ENCODE measurements around the gene ITPKC.

The ITPKC gene

GRCh38 chr19:40685563-40685962 lies 31.3 kb upstream of the ITPKC start:
- Histone ChIP-seq H3K27me3 (ENCODE audit: insufficient read depth, insufficient read length) (no peaks in the 10 kb centered on the region), H3K4me3 (ENCODE audit: insufficient read length, low read depth) (no peak overlapping the region), H3K9ac (ENCODE audit: insufficient read length, low read depth) (peak overlapping the region; percentile 21), H3K9me3 (ENCODE audit: insufficient read depth, low read length) (no peaks in the 10 kb centered on the region), H3K36me3 (ENCODE audit: insufficient read depth, insufficient read length, low read length) (peaks cover 47% of the 10 kb centered on the region), H3K4me1 (ENCODE audit: insufficient read depth, insufficient read length) (peaks cover 9% of the 10 kb centered on the region)
- DNase-seq (ENCODE audit: low read depth, low spot score) = no peak
- TF ChIP-seq ZNF274 (IDR thresholded peaks at IDR 0.05; ENCODE audit: low read depth, low read length) (no peak), SUZ12 (IDR thresholded peaks at IDR 0.05; ENCODE audit: extremely low read depth, insufficient read depth, insufficient read length) (no peak), YY1 (IDR thresholded peaks at IDR 0.05; ENCODE audit: insufficient read depth, insufficient read length) (no peak)

GRCh38 chr19:40686882-40687524 lies 29.9 kb upstream of the ITPKC start:
- no peaks in the 10 kb centered on the region for H3K27me3 ChIP-seq (ENCODE audit: insufficient read depth, insufficient read length)
- H3K9me3 ChIP-seq (ENCODE audit: insufficient read depth, low read length) = no peaks in the 10 kb centered on the region
- peaks cover 42% of the 10 kb centered on the region for H3K36me3 ChIP-seq (ENCODE audit: insufficient read depth, insufficient read length, low read length)
- DNase-seq (ENCODE audit: low read depth, low spot score) = no peak
- no peak for TF ChIP-seq YY1 (IDR thresholded peaks at IDR 0.05; ENCODE audit: insufficient read depth, insufficient read length)
- TF ChIP-seq SUZ12 (IDR thresholded peaks at IDR 0.05; ENCODE audit: extremely low read depth, insufficient read depth, insufficient read length) = no peak
- no peak for TF ChIP-seq ZNF274 (IDR thresholded peaks at IDR 0.05; ENCODE audit: low read depth, low read length)
- no peak overlapping the region for H3K4me3 ChIP-seq (ENCODE audit: insufficient read length, low read depth)
- H3K9ac ChIP-seq (ENCODE audit: insufficient read length, low read depth) = no peak overlapping the region
- H3K4me1 ChIP-seq (ENCODE audit: insufficient read depth, insufficient read length) = peaks cover 15% of the 10 kb centered on the region

- H3K4me1 ChIP-seq (ENCODE audit: insufficient read depth, insufficient read length) = peaks cover 21% of the 10 kb centered on the region
- no peak overlapping the region for H3K9ac ChIP-seq (ENCODE audit: insufficient read length, low read depth)
- H3K27me3 ChIP-seq (ENCODE audit: insufficient read depth, insufficient read length) = no peaks in the 10 kb centered on the region
- TF ChIP-seq YY1 (IDR thresholded peaks at IDR 0.05; ENCODE audit: insufficient read depth, insufficient read length) (no peak), SUZ12 (IDR thresholded peaks at IDR 0.05; ENCODE audit: extremely low read depth, insufficient read depth, insufficient read length) (no peak), ZNF274 (IDR thresholded peaks at IDR 0.05; ENCODE audit: low read depth, low read length) (no peak)
- DNase-seq (ENCODE audit: low read depth, low spot score) = no peak
- peaks cover 39% of the 10 kb centered on the region for H3K36me3 ChIP-seq (ENCODE audit: insufficient read depth, insufficient read length, low read length)
- no peak overlapping the region for H3K4me3 ChIP-seq (ENCODE audit: insufficient read length, low read depth)
- H3K9me3 ChIP-seq (ENCODE audit: insufficient read depth, low read length) = no peaks in the 10 kb centered on the region
Measured at GRCh38 chr19:40687525-40688016, 29.3 kb upstream of the ITPKC start.

GRCh38 chr19:40688309-40688708 lies 28.6 kb upstream of the ITPKC start:
- Histone ChIP-seq H3K27me3 (ENCODE audit: insufficient read depth, insufficient read length) (no peaks in the 10 kb centered on the region), H3K36me3 (ENCODE audit: insufficient read depth, insufficient read length, low read length) (peaks cover 39% of the 10 kb centered on the region), H3K4me3 (ENCODE audit: insufficient read length, low read depth) (no peak overlapping the region), H3K4me1 (ENCODE audit: insufficient read depth, insufficient read length) (peaks cover 21% of the 10 kb centered on the region), H3K9me3 (ENCODE audit: insufficient read depth, low read length) (no peaks in the 10 kb centered on the region), H3K9ac (ENCODE audit: insufficient read length, low read depth) (no peak overlapping the region)
- DNase-seq (ENCODE audit: low read depth, low spot score) = no peak
- no peak for TF ChIP-seq ZNF274 (IDR thresholded peaks at IDR 0.05; ENCODE audit: low read depth, low read length)
- no peak for TF ChIP-seq YY1 (IDR thresholded peaks at IDR 0.05; ENCODE audit: insufficient read depth, insufficient read length)
- no peak for TF ChIP-seq SUZ12 (IDR thresholded peaks at IDR 0.05; ENCODE audit: extremely low read depth, insufficient read depth, insufficient read length)

- no peak for DNase-seq (ENCODE audit: low read depth, low spot score)
- TF ChIP-seq ZNF274 (IDR thresholded peaks at IDR 0.05; ENCODE audit: low read depth, low read length) (no peak), SUZ12 (IDR thresholded peaks at IDR 0.05; ENCODE audit: extremely low read depth, insufficient read depth, insufficient read length) (no peak), YY1 (IDR thresholded peaks at IDR 0.05; ENCODE audit: insufficient read depth, insufficient read length) (no peak)
- peak overlapping the region; percentile 87 for H3K9ac ChIP-seq (ENCODE audit: insufficient read length, low read depth)
- H3K9me3 ChIP-seq (ENCODE audit: insufficient read depth, low read length) = no peaks in the 10 kb centered on the region
- H3K36me3 ChIP-seq (ENCODE audit: insufficient read depth, insufficient read length, low read length) = peaks cover 40% of the 10 kb centered on the region
- H3K27me3 ChIP-seq (ENCODE audit: insufficient read depth, insufficient read length) = no peaks in the 10 kb centered on the region
- peak overlapping the region; percentile 66 for H3K4me3 ChIP-seq (ENCODE audit: insufficient read length, low read depth)
- peaks cover 21% of the 10 kb centered on the region for H3K4me1 ChIP-seq (ENCODE audit: insufficient read depth, insufficient read length)
Measured at GRCh38 chr19:40688987-40689338, 27.9 kb upstream of the ITPKC start.

GRCh38 chr19:40689339-40690049 lies 27.4 kb upstream of the ITPKC start:
- Histone ChIP-seq H3K4me3 (ENCODE audit: insufficient read length, low read depth) (peak overlapping the region; percentile 66), H3K27me3 (ENCODE audit: insufficient read depth, insufficient read length) (no peaks in the 10 kb centered on the region), H3K36me3 (ENCODE audit: insufficient read depth, insufficient read length, low read length) (peaks cover 41% of the 10 kb centered on the region), H3K4me1 (ENCODE audit: insufficient read depth, insufficient read length) (peaks cover 21% of the 10 kb centered on the region), H3K9me3 (ENCODE audit: insufficient read depth, low read length) (no peaks in the 10 kb centered on the region), H3K9ac (ENCODE audit: insufficient read length, low read depth) (peak overlapping the region; percentile 87)
- TF ChIP-seq ZNF274 (IDR thresholded peaks at IDR 0.05; ENCODE audit: low read depth, low read length) (no peak), YY1 (IDR thresholded peaks at IDR 0.05; ENCODE audit: insufficient read depth, insufficient read length) (no peak), SUZ12 (IDR thresholded peaks at IDR 0.05; ENCODE audit: extremely low read depth, insufficient read depth, insufficient read length) (no peak)
- no peak for DNase-seq (ENCODE audit: low read depth, low spot score)

- Histone ChIP-seq H3K4me1 (ENCODE audit: insufficient read depth, insufficient read length) (peaks cover 21% of the 10 kb centered on the region), H3K9ac (ENCODE audit: insufficient read length, low read depth) (peak within 1 kb of the TSS; percentile 87), H3K9me3 (ENCODE audit: insufficient read depth, low read length) (no peaks in the 10 kb centered on the region), H3K4me3 (ENCODE audit: insufficient read length, low read depth) (peak within 1 kb of the TSS; percentile 66), H3K27me3 (ENCODE audit: insufficient read depth, insufficient read length) (no peaks in the 10 kb centered on the region), H3K36me3 (ENCODE audit: insufficient read depth, insufficient read length, low read length) (peaks cover 39% of the 10 kb centered on the region)
- no peak for DNase-seq (ENCODE audit: low read depth, low spot score)
- no peak for TF ChIP-seq SUZ12 (IDR thresholded peaks at IDR 0.05; ENCODE audit: extremely low read depth, insufficient read depth, insufficient read length)
- TF ChIP-seq ZNF274 (IDR thresholded peaks at IDR 0.05; ENCODE audit: low read depth, low read length) = no peak
- no peak for TF ChIP-seq YY1 (IDR thresholded peaks at IDR 0.05; ENCODE audit: insufficient read depth, insufficient read length)
Measured at GRCh38 chr19:40690050-40690692, 26.7 kb upstream of the ITPKC start, which contains the start of gene NUMBL. Gene NUMBL (minus strand): TSS chr19:40690651. CDS start chr19:40690483, 168 bp downstream.
